Endometrial microvascular endothelial cells (primary cell): ENCODE data around the gene LDLRAD3. TPM values are rescaled to one million over a fixed set of nuclear protein-coding genes. Genes with fewer than 3 reads are reported as not detected.
"Not testable (repeated sequence)": the region's sequence is repeated elsewhere in the genome, so short reads cannot be mapped to it uniquely, and the experiment has no call there.

Source experiments
- in situ Hi-C: cut with HindIII; loops from 2 replicates; pipeline ENCODE4 v1.10.0; 2017; ENCODE audit warnings: low sequenced_read_pairs, low pct_unique_long_range_greater_than_20kb; ENCODE audit errors: inconsistent ontology term
- total RNA-seq: library from RNA; depleted of rRNA; stranded (reverse); fragments of >200 nt; gene quantifications from one replicate; pipeline ENCODE4 v1.2.3, GENCODE V29; 2015; ENCODE audit errors: inconsistent ontology term

The LDLRAD3 gene
- 17.2 TPM for total RNA-seq

- in situ Hi-C loops, result loop anchor here (10.0 kb wide), 1 partner anchor 311 kb away; no protein-coding TSS in a partner anchor
These were observed at the start of gene LDLRAD3 for GRCh38 chr11:35943713-35944502. Gene LDLRAD3 (plus strand): TSS chr11:35944062. CDS start chr11:35944099, 37 bp downstream.

GRCh38 chr11:35897019-35897418 lies 46.8 kb upstream of the LDLRAD3 start:
- in situ Hi-C loops, result no loop called here

GRCh38 chr11:35902961-35903360 lies 40.9 kb upstream of the LDLRAD3 start:
- in situ Hi-C loops, result no loop called here

- in situ Hi-C loops, result no loop called here
These were observed 38.1 kb upstream of the LDLRAD3 start for GRCh38 chr11:35905646-35906276.

GRCh38 chr11:35906277-35906661 lies 37.6 kb upstream of the LDLRAD3 start:
- in situ Hi-C loops, result no loop called here

GRCh38 chr11:35906681-35907080 lies 37.2 kb upstream of the LDLRAD3 start:
- in situ Hi-C loops, result no loop called here

GRCh38 chr11:35907648-35908431 lies 36.0 kb upstream of the LDLRAD3 start:
- in situ Hi-C loops, result no loop called here

GRCh38 chr11:35908432-35908771 lies 35.5 kb upstream of the LDLRAD3 start:
- in situ Hi-C loops, result not testable (repeated sequence)

- in situ Hi-C loops, result no loop called here
These were observed 34.2 kb upstream of the LDLRAD3 start for GRCh38 chr11:35909511-35910265.

- in situ Hi-C loops, result no loop called here
These were observed 32.8 kb upstream of the LDLRAD3 start for GRCh38 chr11:35911013-35911412.

GRCh38 chr11:35911616-35912165 lies 32.2 kb upstream of the LDLRAD3 start:
- in situ Hi-C loops, result no loop called here

- in situ Hi-C loops, result not testable (repeated sequence)
These were observed 31.4 kb upstream of the LDLRAD3 start for GRCh38 chr11:35912436-35912835.

- in situ Hi-C loops, result no loop called here
These were observed 30.8 kb upstream of the LDLRAD3 start for GRCh38 chr11:35912883-35913624.

- in situ Hi-C loops, result no loop called here
These were observed 29.0 kb upstream of the LDLRAD3 start for GRCh38 chr11:35914816-35915215.

- in situ Hi-C loops, result no loop called here
These were observed 27.6 kb upstream of the LDLRAD3 start for GRCh38 chr11:35916270-35916669.

GRCh38 chr11:35917676-35918075 lies 26.2 kb upstream of the LDLRAD3 start:
- in situ Hi-C loops, result no loop called here

GRCh38 chr11:35918716-35919115 lies 25.1 kb upstream of the LDLRAD3 start:
- in situ Hi-C loops, result no loop called here

- in situ Hi-C loops, result no loop called here
These were observed 24.6 kb upstream of the LDLRAD3 start for GRCh38 chr11:35919244-35919643.
